GM23248 (cell line): ENCODE measurements around the gene TEX44.

Experiments
- EZH2 ChIP-seq: fragments of 200-600 bp; sonication (generic); IDR thresholded peaks from 2 replicates; pipeline ENCODE4 v1.6.1; 2018; ENCODE audit warnings: antibody characterized with exemption, mild to moderate bottlenecking; ENCODE audit not compliant: insufficient read depth, poor library complexity, severe bottlenecking
- EZH2phosphoT487 ChIP-seq: fragments of 200-600 bp; sonication (generic); IDR thresholded peaks from 2 replicates; pipeline ENCODE4 v1.6.1; 2018; ENCODE audit warnings: antibody characterized with exemption, moderate library complexity, mild to moderate bottlenecking, low read depth; ENCODE audit not compliant: insufficient read depth

DNA sequence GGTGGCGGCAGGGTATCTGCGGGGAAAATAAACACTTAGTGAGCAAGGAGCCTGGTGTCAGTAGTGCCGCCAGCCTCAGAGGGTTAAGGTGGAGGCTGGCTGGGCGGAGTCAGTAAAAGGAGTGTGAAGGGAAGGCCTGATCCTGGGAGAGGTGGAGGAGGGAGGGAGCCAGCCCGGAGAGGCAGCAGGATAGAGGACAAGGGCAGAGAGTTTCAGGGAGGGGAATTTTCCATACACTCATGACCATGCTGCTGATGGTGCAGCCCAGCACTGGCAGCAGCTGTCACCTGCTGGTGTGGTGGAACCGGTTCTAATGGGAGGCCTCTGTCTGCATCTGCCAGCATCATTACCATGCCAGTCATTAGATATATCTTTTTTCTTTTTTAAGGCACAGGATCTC is 2.0 kb upstream of the TEX44 start:
- TF ChIP-seq EZH2 (no peak), EZH2phosphoT487 (no peak)
